Hindlimb muscle (tissue), 1 donor: ENCODE measurements around the gene HEATR5A. TPM values are rescaled to one million over a fixed set of nuclear protein-coding genes. Genes with fewer than 3 reads are reported as not detected.
"Not testable (repeated sequence)": the region's sequence is repeated elsewhere in the genome, so short reads cannot be mapped to it uniquely, and the experiment has no call there.

ENCODE experiments used
- DNase-seq: peaks from one replicate; pipeline ENCODE4 v3.0.0-alpha.2; 2013
- polyA plus RNA-seq: library from polyadenylated mRNA; unstranded; fragments of 120-200 nt; gene quantifications from one replicate; pipeline ENCODE4 v1.2.1, GENCODE V29; 2013; ENCODE audit not compliant: insufficient read length

The HEATR5A gene
- polyA plus RNA-seq, 1 donor: 16.0 TPM

DNA sequence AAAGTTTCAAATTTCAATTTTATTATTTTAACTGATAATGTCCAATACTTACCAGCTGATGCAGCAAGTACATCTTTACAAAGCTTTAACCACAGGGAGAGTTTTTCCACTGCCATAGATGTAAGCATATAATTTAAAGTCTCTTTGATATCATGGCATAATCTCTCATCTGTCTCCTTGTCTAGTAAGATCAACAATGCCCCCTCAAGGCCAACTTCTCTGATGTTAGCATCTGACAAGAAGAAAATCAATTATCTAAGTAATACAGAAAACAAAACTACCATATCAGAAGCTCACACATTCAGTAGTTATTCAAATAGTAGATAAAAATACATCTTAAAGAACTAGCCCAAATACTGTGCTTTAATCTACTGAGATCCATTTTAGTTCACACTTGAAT is 94.2 kb downstream of the HEATR5A start:
- no peak for DNase-seq

DNA sequence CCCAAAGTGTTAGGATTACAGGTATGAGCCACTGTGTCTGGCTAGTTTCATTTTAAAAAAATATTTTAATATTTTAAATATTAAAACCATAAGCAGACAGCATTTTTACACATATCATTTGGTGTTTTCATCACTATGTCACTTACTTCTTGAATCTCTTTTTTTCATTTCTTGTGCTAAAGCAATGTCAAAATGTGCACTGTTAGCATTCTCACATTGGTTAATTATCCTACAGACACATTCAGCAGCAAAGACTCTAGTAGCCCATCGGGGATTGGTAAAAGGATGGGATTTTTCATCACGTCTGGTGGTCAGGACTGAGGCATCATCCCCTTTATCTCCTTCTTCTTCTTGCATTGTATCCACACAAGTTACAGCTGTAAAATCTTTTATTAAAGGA is 96.9 kb downstream of the HEATR5A start:
- no peak for DNase-seq

DNA sequence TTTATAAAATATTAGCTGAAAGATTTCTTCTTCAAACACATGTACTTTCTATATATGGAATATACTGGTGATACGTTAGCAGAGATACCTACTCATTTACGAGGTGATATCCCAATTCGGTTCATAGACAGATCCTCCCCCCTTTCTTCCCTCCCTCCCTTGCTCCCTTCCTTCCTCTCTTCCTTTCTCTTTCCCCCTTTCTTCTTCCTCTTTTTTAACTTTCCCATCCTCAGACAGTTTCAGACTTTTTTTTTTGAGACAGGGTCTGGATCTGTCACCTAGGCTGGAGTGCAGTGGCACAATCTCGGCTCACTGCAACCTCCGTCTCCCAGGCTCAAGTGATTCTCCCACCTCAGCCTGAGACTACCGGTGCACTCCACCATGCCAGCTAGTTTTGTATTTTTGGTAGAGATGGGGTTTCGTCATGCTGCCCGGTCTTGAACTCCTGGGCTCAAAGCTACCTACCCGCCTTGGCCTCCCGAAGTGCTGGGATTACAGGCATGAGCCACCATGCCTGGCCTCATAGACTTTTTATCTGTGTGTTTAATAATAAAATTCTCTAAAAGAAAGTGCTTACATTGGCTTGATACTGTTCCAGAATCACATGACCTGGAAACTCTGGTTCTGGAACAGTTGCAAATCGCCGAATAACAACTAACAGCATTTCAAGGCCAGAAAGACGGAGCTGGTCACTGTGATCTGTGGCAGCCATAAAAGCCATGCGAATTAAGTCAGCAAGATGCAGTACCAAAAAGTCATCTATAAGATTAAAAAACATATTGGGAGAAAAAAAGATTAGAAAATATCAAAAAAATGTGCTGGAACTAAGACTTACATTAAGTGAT is 99.2 kb downstream of the HEATR5A start:
- DNase-seq: no peak

DNA sequence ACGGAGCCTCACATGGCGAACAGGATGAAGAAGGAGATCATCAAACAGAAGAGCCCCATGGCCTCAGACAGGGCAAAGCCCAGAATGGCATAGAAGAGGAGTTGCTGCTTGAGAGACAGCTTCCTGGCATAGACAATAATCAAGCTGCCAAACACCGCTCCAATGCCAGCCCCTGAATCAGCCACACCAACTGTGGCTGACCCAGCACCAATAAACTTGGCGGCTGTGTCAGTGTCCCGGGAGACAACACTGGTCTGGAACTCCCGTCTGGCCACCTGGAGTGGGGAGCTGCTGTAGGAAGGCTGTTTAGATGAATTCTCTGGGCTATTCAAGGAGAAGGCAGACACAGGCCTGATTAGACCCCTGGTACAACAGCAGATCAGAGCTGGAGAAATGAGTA is 100.1 kb downstream of the HEATR5A start:
- no peak for DNase-seq

DNA sequence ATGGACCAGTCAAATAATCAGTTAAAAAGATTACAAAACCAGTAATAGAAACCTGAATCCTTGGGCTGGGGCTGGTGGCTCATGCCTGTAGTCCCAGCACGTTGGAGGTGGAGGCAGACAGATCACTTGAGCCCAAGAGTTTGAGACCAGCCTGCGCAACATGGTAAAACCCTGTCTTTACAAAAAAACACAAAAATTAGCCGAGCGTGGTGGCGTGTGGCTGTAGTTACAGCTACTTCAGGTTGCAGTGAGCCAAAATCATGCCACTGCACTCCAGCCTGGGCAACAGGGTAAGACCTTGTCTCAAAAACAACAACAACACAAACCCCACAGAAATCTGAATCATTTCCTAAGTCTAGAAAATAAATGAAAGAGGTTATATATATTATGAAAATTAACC is 100.6 kb downstream of the HEATR5A start:
- no peak for DNase-seq

DNA sequence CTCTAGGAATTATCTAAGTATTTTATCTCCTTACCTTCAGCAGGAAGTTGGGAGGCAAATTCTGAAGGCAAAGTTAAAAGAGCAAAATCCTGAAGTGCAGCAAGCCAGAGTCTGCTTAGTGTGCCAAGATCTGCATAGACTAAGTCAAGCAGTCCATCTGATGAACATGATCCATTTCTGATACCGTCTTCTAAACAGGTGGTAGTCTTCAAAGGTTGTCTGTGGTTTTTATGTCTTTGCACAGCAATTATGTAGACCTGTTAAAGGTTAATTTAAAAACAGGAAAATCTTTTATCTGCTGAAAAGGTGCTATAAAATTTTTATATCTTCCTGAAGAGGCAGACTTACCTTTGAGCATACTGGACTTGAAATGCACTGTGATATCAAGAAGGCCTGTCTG is 107.4 kb downstream of the HEATR5A start:
- DNase-seq: no peak

DNA sequence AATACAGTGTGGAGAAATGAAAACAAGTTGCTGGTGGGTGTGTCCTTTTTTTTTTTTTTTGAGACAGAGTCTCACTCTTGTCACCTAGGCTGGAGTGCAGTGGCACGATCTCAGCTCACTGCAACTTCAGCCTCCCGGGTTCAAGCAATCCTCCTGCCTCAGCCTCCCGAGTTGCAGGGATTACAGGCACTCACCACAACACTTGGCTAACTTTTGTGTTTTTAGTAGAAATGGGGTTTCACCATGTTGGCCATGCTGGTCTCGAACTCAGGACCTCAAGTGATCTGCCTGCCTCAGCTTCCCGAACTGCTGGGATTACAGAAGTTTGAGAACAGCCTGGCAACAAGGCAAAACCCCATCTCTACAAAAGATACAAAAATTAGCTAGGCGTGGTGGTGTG is 108.0 kb downstream of the HEATR5A start:
- DNase-seq: not testable (repeated sequence)

DNA sequence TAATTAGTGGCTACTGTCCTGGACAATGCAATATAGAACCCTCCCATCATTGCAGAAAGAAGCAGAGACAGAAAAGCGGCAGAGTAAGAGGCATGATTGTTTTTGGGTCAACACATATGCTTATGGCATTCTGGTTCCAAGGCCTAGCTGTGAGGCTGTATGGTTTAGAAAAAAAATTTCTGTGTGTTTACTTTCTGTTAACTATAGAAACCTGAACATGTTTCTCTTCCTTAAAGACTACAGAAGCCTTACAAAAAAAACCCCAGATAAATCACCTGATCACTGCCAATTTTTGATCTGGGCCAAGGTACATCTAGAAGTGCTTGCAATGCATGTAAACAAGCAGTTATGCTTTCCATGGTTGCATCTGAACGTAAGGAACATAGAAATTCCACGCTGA is 112.7 kb downstream of the HEATR5A start:
- DNase-seq: no peak

DNA sequence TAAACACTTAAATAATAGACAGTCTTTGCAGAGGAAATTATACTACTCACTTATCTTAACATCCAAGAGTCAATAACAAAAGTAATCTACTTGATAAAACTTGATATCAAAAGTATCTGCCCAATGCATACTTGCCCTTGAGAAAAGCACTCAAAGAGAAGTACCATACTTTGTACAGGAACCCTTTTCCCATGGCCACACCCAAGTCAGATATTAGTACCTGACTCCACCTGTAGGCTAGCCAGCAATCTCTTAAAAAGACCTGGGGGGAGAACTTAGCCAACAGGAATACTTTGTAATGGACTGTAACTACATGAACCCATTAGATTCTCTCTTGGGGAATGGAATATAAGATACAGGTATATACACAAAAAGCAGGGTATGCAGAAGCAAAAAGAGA is 113.2 kb downstream of the HEATR5A start:
- DNase-seq: no peak

DNA sequence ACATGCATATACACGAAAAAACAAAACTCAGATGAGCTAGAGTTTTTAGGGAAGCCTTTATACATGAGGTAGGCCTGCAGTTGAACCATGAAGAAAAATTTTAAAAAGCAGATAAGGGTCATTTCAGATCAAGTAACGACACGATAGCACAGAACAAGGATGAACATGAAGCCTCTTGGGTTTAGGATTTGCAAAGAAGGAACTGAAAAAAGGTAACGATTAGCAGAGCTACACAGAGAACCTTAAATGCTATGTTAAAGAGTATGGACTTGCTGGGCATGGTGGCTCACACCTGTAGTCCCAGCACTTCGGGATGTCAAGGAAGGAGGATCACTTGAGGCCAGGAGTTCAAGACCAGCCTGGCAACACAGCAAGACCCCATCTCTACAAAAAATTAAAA is 116.7 kb downstream of the HEATR5A start:
- DNase-seq: no peak

DNA sequence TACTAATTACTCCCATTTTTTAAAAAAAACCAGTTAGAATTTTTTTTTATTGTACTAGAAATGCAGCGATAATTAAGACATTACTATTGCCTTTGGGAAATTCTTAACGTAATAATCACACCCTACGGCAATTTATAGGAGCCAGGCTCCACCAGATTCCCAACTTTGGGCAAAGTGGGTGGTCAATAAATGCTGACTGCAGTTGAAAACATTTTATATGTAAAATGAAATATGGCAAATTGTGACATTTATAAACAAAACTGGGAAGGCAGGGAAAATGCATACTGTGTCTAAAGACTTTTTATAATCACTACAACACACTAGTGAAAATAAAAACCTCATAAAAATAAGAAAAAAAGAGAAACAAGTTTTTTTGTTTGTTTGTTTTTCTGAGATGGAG is 119.5 kb downstream of the HEATR5A start:
- no peak for DNase-seq

DNA sequence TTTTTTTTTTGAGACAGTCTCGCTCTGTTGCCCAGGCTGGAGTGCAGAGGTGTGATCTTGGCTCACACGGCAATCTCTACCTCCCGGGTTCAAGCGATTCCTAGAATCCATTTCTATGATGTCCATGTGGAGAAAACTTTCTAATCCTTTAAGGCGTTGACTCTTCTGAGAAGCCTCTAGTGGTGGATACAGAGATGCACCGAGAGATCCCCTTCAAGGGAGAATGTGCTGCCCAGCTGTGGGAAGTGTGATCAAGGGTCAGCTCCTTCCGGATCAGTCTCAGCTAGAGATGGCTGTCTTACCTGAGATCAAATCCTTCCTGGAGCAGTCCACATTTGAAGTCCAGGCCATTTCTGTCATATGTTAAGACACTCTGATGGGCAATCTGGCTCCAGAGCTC is 120.1 kb downstream of the HEATR5A start:
- no peak for DNase-seq

DNA sequence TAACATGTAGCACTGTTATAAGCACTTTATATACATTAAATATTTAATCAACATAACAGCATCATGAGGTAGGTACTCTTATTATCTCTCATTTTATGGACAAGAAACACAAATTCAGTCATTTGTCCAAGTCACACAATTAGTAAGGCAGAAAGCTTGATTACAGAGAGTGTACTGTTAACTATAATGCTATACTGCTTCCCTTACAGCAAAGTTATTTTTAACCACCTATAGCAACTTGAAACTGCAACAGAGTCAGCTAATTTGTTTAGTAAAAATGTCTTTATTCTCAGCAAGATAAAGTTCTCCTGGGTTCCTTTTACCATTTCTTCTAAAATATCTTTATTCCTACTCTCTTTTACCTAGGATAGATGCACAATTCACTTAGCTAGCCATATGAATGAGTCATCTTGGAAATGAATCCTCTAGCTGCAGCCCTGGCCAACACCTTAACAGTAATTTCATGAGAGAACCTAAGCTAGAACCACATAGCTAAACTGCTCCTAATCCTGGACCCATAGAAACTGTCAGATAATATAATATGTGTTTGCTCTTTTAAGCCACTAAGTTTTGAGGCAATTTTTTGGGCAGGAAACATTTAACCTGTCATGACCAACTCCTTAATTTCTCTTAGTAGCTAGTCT is 122.5 kb downstream of the HEATR5A start:
- DNase-seq: no peak

DNA sequence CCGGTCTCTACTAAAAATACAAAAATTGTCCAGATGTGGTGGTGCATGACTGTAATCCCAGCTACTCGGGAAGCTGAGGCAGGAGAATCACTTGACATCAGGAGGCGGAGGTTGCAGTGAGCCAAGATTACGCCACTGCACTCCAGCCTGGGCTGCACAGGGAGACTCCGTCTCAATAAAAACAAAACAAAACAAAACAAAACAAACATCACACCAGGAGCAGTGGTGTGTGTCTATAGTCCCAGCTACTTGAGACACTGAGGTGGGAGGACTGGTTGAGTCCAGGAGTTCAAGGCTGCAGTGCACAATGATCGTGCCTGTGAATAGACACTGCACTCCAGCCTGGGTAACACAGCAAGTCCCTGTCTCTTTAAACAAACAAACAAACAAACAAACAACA is 123.2 kb downstream of the HEATR5A start:
- DNase-seq: no peak

DNA sequence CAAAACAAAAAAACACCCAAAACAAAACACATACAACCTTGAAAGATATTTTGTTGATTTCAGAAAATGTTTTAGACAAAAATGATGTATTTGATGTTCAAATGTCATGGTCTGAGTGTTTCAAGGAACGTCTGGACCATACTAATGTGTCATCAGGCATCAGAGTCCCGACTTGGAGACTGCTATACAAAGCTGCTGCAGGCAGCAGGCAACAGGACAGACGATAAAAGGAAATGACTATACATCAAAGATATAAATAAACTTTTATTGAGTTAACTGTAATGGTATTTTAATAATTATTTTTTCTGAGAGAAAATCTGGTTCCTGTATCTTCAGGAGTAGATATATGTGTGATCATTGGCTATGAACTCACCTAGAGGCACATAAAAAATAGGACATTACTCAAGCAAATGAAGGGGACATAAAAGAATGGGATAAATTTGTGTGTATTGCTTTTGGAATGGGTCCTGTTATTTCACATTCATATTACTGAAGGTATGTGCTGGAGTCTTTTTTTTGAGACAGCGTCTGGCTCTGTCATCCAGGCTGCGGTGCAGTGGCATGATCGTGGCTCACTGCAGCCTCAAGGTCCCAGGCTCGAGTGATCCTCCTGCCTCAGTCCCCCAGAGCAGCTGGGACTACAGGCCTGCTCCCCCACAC is 125.5 kb downstream of the HEATR5A start:
- DNase-seq: no peak

DNA sequence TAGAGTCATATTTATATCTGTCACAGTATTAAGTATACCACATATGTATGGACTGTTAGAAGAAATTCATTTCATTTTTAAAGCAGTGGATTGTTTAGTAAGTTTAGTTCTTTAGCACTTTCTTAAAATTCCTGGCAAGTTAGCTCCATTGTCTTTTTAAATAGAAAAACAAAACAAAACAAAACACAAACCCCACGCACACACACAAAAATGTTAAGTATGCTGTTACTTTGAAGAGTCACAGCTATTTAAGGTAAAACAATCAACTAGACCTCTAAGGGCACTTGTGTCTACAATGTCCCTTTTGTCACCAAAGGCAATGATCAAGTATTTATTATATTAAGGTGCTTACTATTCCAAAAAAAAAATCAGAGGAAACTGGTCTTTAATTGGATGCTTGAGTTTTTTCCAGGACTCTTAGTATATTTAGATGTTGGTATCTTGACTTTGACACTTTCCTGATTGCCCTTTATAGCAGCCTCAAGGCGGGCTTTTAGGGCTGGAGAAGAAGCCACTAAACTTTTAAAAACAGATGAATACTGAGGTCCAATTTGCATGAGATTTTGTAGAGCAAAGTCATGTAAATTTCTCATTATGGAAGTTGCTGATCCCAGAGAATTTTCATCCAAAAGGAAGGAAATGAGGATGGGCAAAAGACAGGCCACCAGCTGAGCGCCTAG is 127.3 kb downstream of the HEATR5A start:
- no peak for DNase-seq

DNA sequence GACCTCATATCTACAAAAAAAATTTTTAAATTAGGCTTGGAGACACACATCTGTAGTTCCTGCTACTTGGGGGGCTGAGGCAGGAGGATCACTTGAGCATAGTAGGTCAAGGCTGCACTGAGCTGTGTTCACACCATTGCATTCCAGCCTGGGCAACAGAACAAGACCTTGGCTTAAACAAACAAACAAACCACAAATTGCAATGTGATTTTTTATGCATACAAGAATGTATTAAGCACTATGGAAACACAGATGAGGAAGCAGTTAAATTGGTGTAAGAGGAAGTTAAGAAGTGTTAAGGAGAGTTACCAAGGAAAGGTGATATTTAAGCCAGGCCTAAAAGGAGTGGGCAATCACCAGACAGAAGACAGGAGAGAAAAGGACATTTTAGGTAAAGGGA is 129.1 kb downstream of the HEATR5A start:
- DNase-seq: no peak

DNA sequence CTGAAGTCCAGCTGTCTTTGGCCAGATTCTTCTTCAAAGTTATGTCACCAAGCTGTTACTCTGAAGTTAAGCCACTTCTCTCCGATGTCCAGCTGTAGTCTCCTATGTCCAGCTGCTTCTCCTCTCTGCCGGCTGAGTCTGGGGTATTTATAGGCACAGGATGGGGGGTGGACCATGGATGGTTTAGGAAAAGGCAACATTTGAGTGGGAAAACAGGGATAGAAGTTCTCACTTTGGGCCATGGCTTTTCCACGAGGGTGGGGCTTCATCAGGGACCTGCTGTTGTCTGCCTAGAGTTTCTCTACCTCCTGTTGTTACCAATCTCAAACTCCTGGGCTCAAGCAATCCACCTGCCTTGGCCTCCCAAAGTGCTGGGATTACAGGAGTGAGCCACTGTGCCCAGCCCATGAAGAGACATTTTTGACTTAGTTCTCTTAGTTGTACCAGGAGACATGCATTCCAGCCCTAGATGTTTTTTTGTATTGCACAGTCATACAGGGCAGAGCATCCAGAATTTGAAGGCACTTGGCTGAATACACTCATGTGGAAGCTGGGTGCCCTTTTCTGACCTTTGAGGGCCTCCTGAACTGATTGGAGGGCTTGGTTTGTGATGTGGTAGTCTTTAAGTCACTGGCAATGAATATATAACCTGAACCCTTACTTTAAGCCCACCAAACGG is 132.9 kb downstream of the HEATR5A start:
- DNase-seq: no peak

DNA sequence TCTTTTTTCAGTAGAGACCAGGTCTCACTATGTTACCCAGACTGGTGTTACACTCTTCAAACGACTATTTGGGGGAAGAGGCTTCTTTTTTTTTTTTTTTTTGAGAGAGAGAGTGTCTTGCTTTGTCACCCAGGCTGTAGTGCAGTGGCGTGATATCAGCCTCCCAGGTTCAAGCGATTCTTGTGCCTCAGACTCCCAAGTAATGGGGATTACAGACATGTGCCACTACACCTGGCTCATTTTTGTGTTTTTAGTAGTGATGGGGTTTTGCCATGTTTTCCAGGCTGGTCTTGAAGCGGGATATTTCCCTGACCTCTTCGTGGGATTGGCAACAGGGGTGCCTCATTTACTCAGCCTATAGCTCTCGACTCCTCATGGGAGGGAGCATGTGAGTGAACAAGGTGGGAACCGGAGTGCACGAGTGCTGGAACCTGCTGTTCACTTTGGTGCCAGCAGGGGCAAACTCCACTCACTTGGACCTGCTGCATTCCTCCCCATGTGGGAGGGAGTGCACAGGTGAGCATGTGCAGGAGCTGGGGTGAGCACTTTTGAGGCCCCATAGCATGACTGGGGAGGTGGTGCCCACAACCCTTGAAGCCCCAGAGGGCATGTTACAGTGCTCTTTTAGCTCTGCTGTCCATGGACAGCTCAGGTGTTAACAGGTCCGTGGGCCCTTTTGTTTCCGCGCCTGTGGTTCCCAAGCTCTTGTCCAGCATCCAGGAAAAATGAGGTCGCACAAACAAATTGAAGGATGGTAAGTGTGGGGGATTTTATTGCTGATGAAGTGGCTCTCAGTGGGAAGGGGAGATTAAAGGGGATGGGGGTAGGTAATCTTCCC is 133.7 kb downstream of the HEATR5A start:
- no peak for DNase-seq

DNA sequence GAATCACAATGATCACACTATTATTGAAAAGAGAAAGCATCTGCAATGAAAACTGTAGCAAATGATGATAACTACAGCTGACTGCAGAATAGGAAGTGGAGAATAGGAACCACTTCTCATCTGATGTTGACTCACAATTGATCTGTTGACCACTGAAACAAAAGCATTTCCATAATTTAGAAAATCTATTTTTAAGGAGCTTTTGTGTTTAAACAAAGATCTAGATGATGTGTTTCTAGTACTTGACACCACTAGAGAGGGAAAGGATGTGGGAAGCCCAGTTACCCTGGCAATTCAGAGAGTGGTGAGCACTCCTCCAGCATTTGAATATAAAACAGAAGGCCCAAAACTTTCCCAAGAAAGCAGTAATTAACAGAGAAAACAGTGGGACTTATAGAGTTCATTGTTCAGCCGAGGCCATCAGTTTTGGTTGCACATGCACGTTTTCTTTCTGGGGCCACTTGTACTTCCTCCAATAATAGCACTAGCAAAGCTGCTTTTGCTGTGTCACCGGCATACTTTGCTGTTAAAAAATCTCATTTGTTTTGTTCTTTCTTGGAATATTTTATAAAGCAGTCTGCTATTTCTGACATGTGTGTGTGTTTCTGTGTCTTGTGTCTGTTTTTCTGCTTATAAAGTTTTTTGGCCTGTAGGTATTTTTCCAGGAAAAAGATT is 136.6 kb downstream of the HEATR5A start:
- DNase-seq: no peak

DNA sequence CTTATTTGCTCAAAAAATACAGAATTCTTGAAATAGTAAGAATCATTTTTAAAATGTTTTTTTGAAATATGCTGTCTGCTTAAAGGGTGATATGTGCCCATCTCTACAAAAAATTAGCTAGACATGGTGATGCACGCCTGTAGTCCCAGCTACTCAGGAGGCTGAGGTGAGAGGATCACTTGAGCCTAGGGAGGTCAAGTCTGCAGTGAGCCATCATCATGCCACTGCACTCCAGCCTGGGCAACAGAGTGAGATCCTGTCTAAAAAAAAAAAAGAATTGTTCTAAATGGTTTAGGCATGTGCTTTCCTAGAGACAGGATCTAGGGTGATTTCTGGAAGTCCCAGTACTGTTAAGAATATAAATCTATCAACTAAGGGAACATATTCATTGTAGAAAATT is 137.2 kb downstream of the HEATR5A start:
- no peak for DNase-seq
